ENCODE data around the gene IFI27L1. TPM values are rescaled to one million over a fixed set of nuclear protein-coding genes. Genes with fewer than 3 reads are reported as not detected.

IFI27L1 gene
- total RNA-seq, 6 experiments from 2014 or later = 22.3 to 28.2 (median 23.7) TPM

DNA sequence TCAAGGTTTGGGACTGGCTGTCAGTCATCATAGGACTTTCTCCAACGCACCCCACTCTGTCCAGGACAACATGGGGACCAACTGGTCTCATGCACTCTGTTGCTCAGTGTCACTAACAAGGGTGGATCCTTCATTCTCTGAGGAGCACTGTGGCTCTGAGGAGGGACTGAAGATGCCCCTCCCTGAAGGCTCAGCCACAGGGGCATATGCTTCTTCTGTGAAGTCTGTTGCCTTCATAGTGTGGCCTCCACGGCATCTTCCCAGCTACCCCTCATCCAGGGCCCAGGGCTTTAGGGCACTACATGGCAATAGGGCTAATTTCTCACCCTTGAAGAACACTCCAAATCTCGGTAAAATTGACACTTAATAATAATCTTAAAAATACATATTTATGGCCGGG lies 62.6 kb downstream of the IFI27L1 start:
- no peak for DNase-seq
- Mint-ChIP-seq H3K27me3 (ENCODE audit: insufficient read depth) (peaks cover 6% of the 10 kb centered on the region), H3K36me3 (ENCODE audit: low read depth) (no peaks in the 10 kb centered on the region), H3K4me3 (no peak overlapping the region), H3K9me3 (no peaks in the 10 kb centered on the region), H3K4me1 (ENCODE audit: low read depth) (no peaks in the 10 kb centered on the region), H3K27ac (no peak overlapping the region)
- TF ChIP-seq, protein P1, sequence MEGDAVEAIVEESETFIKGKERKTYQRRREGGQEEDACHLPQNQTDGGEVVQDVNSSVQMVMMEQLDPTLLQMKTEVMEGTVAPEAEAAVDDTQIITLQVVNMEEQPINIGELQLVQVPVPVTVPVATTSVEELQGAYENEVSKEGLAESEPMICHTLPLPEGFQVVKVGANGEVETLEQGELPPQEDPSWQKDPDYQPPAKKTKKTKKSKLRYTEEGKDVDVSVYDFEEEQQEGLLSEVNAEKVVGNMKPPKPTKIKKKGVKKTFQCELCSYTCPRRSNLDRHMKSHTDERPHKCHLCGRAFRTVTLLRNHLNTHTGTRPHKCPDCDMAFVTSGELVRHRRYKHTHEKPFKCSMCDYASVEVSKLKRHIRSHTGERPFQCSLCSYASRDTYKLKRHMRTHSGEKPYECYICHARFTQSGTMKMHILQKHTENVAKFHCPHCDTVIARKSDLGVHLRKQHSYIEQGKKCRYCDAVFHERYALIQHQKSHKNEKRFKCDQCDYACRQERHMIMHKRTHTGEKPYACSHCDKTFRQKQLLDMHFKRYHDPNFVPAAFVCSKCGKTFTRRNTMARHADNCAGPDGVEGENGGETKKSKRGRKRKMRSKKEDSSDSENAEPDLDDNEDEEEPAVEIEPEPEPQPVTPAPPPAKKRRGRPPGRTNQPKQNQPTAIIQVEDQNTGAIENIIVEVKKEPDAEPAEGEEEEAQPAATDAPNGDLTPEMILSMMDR (IDR thresholded peaks at IDR 0.05) = no peak

DNA sequence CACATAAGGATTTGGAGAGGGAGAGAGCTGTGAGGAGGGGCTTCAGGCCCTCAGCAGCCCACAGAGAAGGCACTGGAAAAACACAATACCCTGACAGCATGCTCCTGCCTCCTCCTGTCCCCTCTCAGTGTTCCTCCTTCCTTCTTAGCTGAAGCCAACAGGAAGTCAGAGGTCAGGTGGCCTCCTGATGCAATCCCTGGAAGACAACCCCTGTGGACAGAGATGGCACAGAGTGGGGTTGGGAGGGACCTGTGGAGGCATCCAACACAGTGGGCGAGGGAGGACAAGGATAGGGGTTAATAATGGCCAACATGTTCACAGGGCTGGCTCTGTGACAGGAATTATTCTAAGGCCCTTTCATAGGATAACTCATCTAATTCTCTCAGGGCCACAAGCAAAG lies 63.7 kb downstream of the IFI27L1 start:
- Mint-ChIP-seq H3K9me3 (no peaks in the 10 kb centered on the region), H3K27ac (no peak overlapping the region), H3K27me3 (ENCODE audit: insufficient read depth) (peaks cover 6% of the 10 kb centered on the region), H3K4me1 (ENCODE audit: low read depth) (no peaks in the 10 kb centered on the region), H3K4me3 (no peak overlapping the region), H3K36me3 (ENCODE audit: low read depth) (no peaks in the 10 kb centered on the region)
- TF ChIP-seq, protein P1 (IDR thresholded peaks at IDR 0.05) = no peak
- DNase-seq = no peak

- no peak overlapping the region for H3K27ac Mint-ChIP-seq
- TF ChIP-seq, protein P1 (IDR thresholded peaks at IDR 0.05) = no peak
- no peaks in the 10 kb centered on the region for H3K36me3 Mint-ChIP-seq (ENCODE audit: low read depth)
- DNase-seq = no peak
- peaks cover 10% of the 10 kb centered on the region for H3K27me3 Mint-ChIP-seq (ENCODE audit: insufficient read depth)
- no peak overlapping the region for H3K4me3 Mint-ChIP-seq
- no peaks in the 10 kb centered on the region for H3K9me3 Mint-ChIP-seq
- no peaks in the 10 kb centered on the region for H3K4me1 Mint-ChIP-seq (ENCODE audit: low read depth)
These were observed 64.9 kb downstream of the IFI27L1 start for GRCh38 chr14:94145902-94146527.

Other genes with a start within 250 kb of the IFI27L1 start
- gene FAM181A, start 154.0 kb upstream of the IFI27L1 start, total RNA-seq (2021; fragmentation: NEBNext Ultra II Directional; extraction: Animal tissue kit (Norgen Biotek cat#: 25700)) = not detected
- not detected for gene ASB2, start 104.7 kb upstream of the IFI27L1 start, total RNA-seq (2021; fragmentation: NEBNext Ultra II Directional; extraction: Animal tissue kit (Norgen Biotek cat#: 25700))
- gene CCDC197, start 84.0 kb upstream of the IFI27L1 start, total RNA-seq (2021; fragmentation: NEBNext Ultra II Directional; extraction: Animal tissue kit (Norgen Biotek cat#: 25700)) = not detected
- 1 to 10 TPM in 4 of 6 experiments, under 1 TPM in 2; 0.77 to 1.8 (median 1.2) TPM for gene OTUB2, start 55.0 kb upstream of the IFI27L1 start, total RNA-seq (2021; fragmentation: NEBNext Ultra II Directional; extraction: Animal tissue kit (Norgen Biotek cat#: 25700))
- 100 to 1,000 TPM; 167 to 191 (median 187) TPM for gene DDX24, start 108 bp upstream of the IFI27L1 start, total RNA-seq (2021; fragmentation: NEBNext Ultra II Directional; extraction: Animal tissue kit (Norgen Biotek cat#: 25700))
- gene IFI27, start 29.4 kb downstream of the IFI27L1 start, total RNA-seq (2021; fragmentation: NEBNext Ultra II Directional; extraction: Animal tissue kit (Norgen Biotek cat#: 25700)) = under 1 TPM in 2 of 6 experiments, not detected in 4; 0.29 to 0.46 TPM
- gene IFI27L2, start 48.3 kb downstream of the IFI27L1 start, total RNA-seq (2021; fragmentation: NEBNext Ultra II Directional; extraction: Animal tissue kit (Norgen Biotek cat#: 25700)) = 100 to 1,000 TPM; 150 to 180 (median 171) TPM
- under 1 TPM in 2 of 6 experiments, not detected in 4; 0.05 to 0.14 TPM for gene PPP4R4, start 93.0 kb downstream of the IFI27L1 start, total RNA-seq (2021; fragmentation: NEBNext Ultra II Directional; extraction: Animal tissue kit (Norgen Biotek cat#: 25700))
- not detected for gene SERPINA10, start 212.0 kb downstream of the IFI27L1 start, total RNA-seq (2021; fragmentation: NEBNext Ultra II Directional; extraction: Animal tissue kit (Norgen Biotek cat#: 25700))
- gene SERPINA6, start 242.0 kb downstream of the IFI27L1 start, total RNA-seq (2021; fragmentation: NEBNext Ultra II Directional; extraction: Animal tissue kit (Norgen Biotek cat#: 25700)) = not detected